ENCODE results near the gene DRD4. TPM values are rescaled to one million over a fixed set of nuclear protein-coding genes. Genes with fewer than 3 reads are reported as not detected.

Gene DRD4
- total RNA-seq = 4.1 TPM

GRCh38 chr11:636511-637332 is at the start of gene DRD4:
Gene DRD4 (plus strand): TSS chr11:637269. CDS start chr11:637305, 36 bp downstream.
- peak; percentile 51 for ATAC-seq
- DNase-seq (ENCODE audit: low spot score) = no peak
- intact Hi-C loops (cut with DNase I) = no loop called here

- DNase-seq (ENCODE audit: low spot score) (no peak), ATAC-seq (no peak)
- intact Hi-C loops (cut with DNase I) = no loop called here
These were observed 49.5 kb upstream of the DRD4 start for GRCh38 chr11:587546-587945.

DNA sequence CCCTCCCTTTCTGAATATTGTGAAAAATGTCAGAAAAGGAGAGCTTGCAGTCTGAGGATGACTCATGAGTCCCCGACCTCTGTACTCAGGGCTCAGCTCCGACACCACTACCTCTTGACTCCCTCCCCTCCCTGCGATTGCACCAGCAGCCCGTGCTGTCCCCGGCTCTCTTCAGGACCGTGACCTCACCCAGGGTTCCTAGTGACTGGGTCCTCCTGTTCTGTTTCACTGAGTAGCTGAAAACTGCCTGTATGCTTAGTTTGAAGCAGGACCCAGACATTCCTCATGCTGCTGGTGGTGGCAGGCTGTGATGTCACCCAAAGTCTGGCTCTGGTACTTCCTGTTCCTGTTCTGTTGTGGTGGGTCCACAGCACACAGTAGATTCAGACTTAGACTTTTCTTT is 49.1 kb upstream of the DRD4 start:
- ATAC-seq = no peak
- no peak for DNase-seq (ENCODE audit: low spot score)
- intact Hi-C loops (cut with DNase I) = no loop called here

DNA sequence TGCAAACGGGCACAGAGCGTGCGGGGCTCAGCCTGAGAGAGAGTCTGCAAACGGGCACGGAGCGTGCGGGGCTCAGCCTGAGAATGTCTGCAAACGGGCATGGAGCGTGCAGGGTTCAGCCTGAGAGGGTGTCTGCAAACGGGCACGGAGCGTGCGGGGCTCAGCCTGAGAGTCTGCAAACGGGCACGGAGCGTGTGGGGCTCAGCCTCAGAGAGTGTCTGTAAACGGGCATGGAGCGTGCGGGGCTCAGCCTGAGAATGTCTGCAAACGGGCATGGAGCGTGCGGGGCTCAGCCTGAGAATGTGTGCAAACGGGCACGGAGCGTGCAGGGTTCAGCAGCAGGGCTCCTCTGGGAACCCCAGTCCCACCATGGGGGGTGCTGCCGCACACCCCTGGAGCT is 47.3 kb upstream of the DRD4 start:
- DNase-seq (ENCODE audit: low spot score) (no peak), ATAC-seq (no peak)
- intact Hi-C loops (cut with DNase I) = no loop called here

DNA sequence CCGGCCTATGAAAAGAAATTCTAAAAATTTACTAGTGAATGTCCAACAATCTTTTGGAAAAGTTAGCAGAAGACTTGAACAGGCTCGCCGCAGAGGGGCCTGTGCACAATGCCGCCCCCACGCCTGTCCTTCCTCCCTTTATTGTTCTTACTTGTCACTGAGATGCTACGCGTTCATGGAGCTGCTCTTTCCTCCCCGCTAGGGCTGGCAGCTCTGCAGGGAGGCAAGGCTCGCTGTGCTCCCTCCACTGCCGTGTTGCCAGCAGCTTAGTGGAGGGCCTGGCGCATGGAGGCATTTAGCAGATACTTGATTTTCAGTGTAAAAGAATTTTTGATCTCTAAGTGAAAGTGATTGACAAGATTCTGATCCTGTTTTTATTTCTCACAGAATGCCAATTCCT is 46.1 kb upstream of the DRD4 start:
- DNase-seq (ENCODE audit: low spot score) (no peak), ATAC-seq (no peak)
- intact Hi-C loops (cut with DNase I) = no loop called here

DNA sequence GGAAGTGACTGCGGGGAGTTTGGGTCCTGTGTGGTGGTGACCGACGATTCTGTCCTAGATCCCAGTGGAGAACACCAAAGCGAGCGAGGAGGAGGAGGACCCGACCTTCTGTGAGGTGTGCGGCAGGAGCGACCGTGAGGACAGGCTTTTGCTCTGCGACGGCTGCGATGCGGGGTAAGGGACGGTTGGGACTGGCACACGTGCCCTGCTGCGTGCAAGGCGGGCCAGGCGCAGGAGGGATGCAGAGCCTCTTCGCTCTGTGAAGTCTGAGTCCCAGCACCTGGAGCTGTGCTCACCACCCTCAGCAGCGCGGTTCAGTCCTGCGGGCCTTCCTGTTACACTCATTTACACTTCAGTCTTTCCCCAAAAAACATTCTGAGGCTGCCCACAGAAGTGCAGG is 44.6 kb upstream of the DRD4 start:
- ATAC-seq = no peak

DNA sequence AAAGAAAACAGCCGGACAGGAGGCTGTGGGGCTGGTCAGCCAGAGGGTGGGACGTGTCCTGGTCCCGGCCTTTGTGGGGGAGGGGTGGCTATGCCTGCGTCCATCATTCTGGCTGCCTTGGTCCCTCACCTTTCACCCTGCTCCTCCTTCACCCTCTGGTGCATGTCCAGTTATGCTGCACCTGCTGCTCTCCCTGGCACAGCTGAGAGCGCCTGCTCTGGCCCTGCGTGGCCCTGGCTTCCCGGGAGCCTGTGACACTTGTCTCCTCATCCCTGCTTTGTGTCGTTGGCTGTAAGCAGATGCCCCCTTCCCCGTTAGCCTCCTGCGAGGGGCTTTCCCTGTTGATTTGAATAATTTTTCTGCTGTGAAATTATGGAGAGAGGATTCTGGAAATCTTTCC is 44.2 kb upstream of the DRD4 start:
- ATAC-seq = no peak
- intact Hi-C loops (cut with DNase I) = no loop called here
- DNase-seq (ENCODE audit: low spot score) = no peak

More for the DNA sequence above, 44.6 kb upstream of the DRD4 start:
- intact Hi-C loops (cut with DNase I) = no loop called here
- DNase-seq (ENCODE audit: low spot score) = no peak

GRCh38 chr11:593347-593746 is 43.7 kb upstream of the DRD4 start:
- intact Hi-C loops (cut with DNase I) = no loop called here
- ATAC-seq = no peak
- DNase-seq (ENCODE audit: low spot score) = no peak

DNA sequence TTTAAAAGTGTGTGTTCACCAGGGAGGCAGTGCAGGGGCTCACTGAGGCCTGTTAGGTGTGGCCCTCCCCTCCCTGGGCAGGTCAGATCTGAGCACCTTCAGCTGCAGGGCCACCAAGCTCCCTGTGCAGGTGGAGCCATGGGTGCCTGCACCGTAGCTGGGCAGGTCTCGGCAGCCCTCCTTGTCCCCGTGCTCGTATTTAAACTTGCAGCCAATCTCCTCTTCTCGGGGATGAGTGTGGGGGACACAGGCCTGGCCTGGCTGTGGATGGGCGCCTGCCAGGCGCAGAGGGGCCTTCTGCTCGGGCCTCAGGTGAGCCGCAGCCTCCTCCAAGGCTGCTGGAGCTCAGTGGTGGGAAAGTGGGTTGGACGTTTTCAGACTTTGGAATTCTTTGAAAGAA is 41.7 kb upstream of the DRD4 start:
- intact Hi-C loops (cut with DNase I) = no loop called here
- ATAC-seq (no peak), DNase-seq (ENCODE audit: low spot score) (no peak)

- ATAC-seq = no peak
- intact Hi-C loops (cut with DNase I) = no loop called here
These were observed 40.7 kb upstream of the DRD4 start for GRCh38 chr11:596374-596773.

GRCh38 chr11:597166-597725 is 39.8 kb upstream of the DRD4 start:
- peak; percentile 19 for ATAC-seq
- intact Hi-C loops (cut with DNase I) = no loop called here

More at GRCh38 chr11:596374-596773, 40.7 kb upstream of the DRD4 start:
- DNase-seq (ENCODE audit: low spot score) = no peak

GRCh38 chr11:598005-598680 is 38.9 kb upstream of the DRD4 start:
- ATAC-seq = no peak
- intact Hi-C loops (cut with DNase I) = no loop called here
- DNase-seq (ENCODE audit: low spot score) = no peak

More at GRCh38 chr11:597166-597725, 39.8 kb upstream of the DRD4 start:
- no peak for DNase-seq (ENCODE audit: low spot score)

- intact Hi-C loops (cut with DNase I) = no loop called here
- DNase-seq (ENCODE audit: low spot score) (no peak), ATAC-seq (no peak)
These were observed 35.4 kb upstream of the DRD4 start for GRCh38 chr11:601573-602245.

GRCh38 chr11:603154-603553 is 33.9 kb upstream of the DRD4 start:
- intact Hi-C loops (cut with DNase I) = no loop called here
- ATAC-seq (no peak), DNase-seq (ENCODE audit: low spot score) (no peak)

- intact Hi-C loops (cut with DNase I) = no loop called here
- no peak for DNase-seq (ENCODE audit: low spot score)
- ATAC-seq = no peak
These were observed 31.6 kb upstream of the DRD4 start for GRCh38 chr11:605286-606129.

DNA sequence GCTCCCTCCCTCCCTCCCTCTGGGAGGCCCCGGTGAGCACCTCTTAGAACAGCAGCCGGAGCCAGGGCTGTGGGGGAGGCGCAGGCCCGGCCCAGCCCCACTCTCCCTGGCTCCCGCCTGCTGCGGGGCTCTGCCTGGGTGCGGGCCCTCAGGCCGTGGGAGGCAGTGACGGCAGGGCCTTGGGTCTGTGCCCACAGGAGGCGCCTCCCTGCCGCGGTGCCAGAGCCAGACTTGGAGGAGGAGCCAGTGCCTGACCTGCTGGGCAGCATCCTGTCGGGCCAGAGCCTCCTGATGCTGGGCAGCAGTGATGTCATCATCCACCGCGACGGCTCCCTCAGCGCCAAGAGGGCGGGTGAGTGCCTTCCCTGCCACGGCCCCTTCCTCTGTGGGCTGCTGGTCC is 30.8 kb upstream of the DRD4 start:
- intact Hi-C loops (cut with DNase I) = no loop called here
- ATAC-seq = peak; percentile 39
- no peak for DNase-seq (ENCODE audit: low spot score)

DNA sequence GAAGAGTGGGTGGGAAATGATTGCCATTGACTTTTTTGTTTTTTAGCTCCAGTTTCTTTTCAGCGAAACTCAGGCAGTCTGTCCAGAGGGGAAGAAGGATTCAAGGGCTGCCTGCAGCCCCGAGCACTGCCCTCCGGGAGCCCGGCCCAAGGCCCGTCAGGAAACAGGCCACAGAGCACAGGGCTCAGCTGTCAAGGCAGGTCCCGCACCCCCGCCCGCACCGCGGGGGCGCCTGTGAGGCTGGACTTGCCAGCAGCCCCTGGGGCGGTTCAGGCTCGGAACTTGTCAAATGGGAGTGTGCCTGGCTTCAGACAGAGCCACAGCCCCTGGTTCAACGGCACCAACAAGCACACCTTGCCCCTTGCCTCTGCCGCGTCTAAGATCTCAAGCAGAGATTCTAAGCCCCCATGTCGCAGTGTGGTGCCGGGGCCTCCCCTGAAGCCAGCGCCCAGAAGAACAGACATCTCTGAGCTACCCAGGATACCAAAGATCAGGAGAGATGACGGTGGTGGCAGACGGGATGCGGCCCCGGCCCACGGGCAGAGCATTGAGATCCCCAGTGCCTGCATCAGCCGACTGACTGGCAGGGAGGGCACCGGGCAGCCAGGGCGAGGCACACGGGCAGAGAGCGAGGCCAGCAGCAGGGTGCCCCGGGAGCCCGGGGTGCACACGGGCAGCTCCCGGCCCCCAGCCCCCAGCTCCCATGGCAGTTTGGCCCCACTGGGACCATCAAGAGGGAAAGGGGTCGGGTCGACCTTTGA is 29.9 kb upstream of the DRD4 start:
- intact Hi-C loops (cut with DNase I) = no loop called here
- ATAC-seq (no peak), DNase-seq (ENCODE audit: low spot score) (no peak)

- ATAC-seq = no peak
- intact Hi-C loops (cut with DNase I) = no loop called here
- DNase-seq (ENCODE audit: low spot score) = no peak
These were observed 29.0 kb upstream of the DRD4 start for GRCh38 chr11:607971-608659.

Data from sciatic nerve (tissue), 2 donors.